Ovary (tissue), 9 donors: Measurements from ENCODE around the gene JAG1. TPM values are rescaled to one million over a fixed set of nuclear protein-coding genes. Genes with fewer than 3 reads are reported as not detected.

ENCODE experiments used
- DNase-seq, 5 donors: peaks; one replicate each; pipeline ENCODE4 v3.0.0-alpha.2; 2019 to 2020
- H3K27ac ChIP-seq, 2 donors: fragments of 200-600 bp; one replicate each; pipeline versions ENCODE4 v1.5.1 to v1.8.0; 2019 to 2022
- H3K27me3 ChIP-seq: fragments of 200-600 bp; one replicate; pipeline ENCODE4 v1.8.0; 2022
- H3K36me3 ChIP-seq: fragments of 200-600 bp; sonication (generic); one replicate; pipeline ENCODE4 v1.5.1; 2019
- H3K4me1 ChIP-seq: one replicate; pipeline ENCODE4 v1.8.1; 2013; ENCODE audit warnings: mild to moderate bottlenecking, moderate library complexity; ENCODE audit not compliant: insufficient read depth
- H3K4me3 ChIP-seq: fragments of 200-600 bp; sonication (generic); one replicate; pipeline ENCODE4 v1.5.1; 2017
- H3K9me3 ChIP-seq, 2 donors: fragments of 200-600 bp in 1 of 2; sonication (generic) in 1 of 2; one replicate each; pipeline versions ENCODE4 v1.5.1 to v1.8.1; 2013 to 2019; ENCODE audit warnings: mild to moderate bottlenecking in 1 of 2, moderate library complexity in 1 of 2
- CTCF ChIP-seq, 3 donors: fragments of 450-650 bp in 2 of 3; fragments of 200-600 bp in 1 of 3; IDR thresholded peaks; one replicate each; pipeline versions ENCODE4 v1.5.1 to v1.8.0; 2016 to 2022; ENCODE audit warnings: antibody characterized with exemption in 3 of 3, mild to moderate bottlenecking in 1 of 3
- EP300 ChIP-seq: sonication (generic); formaldehyde crosslinking; IDR thresholded peaks from one replicate; pipeline ENCODE4 v1.6.1; 2017; ENCODE audit warnings: antibody characterized with exemption
- POLR2A ChIP-seq: fragments of 450-650 bp; IDR thresholded peaks from one replicate; pipeline ENCODE4 v1.6.1; 2017; ENCODE audit warnings: antibody characterized with exemption, mild to moderate bottlenecking, moderate library complexity
- WGBS, 3 donors: extraction: QIAGEN DNeasy Blood & Tissue Kit in 1 of 3; methylation state at CpG; one replicate each; pipeline versions ENCODE4 v1.1.5 to v1.1.7; 2013 to 2017; 5-methylcytosine and 5-hydroxymethylcytosine counted together
- intact Hi-C, 4 donors: fragments of 100-400 bp; cut with DNase I; formaldehyde crosslinking; loops; one replicate each; pipeline versions ENCODE4 v1.11.0 to v1.15.1; 2022 to 2023
- polyA plus RNA-seq, 2 donors: library from polyadenylated mRNA; stranded (reverse); fragments of 200-250 nt in 1 of 2; fragments of 350-450 nt in 1 of 2; fragmentation: Illumina TruSeq in 1 of 2; extraction: RNeasy Lipid Tissue Mini Kit (QIAGEN cat#74804) in 1 of 2; gene quantifications; one replicate each; pipeline ENCODE4 v1.2.3, GENCODE V29; 2013 to 2014
- total RNA-seq, 7 donors: library from RNA; depleted of rRNA in 2 of 7; stranded (reverse); fragments of >200 nt in 2 of 7; fragmentation: NEBNext Ultra II Directional in 3 of 7; extraction: Animal tissue kit (Norgen Biotek cat#: 25700) in 3 of 7; gene quantifications; one replicate each; pipeline versions ENCODE4 v1.1.0 to v1.2.4, GENCODE V29; 2016 to 2023
- donor health status: DM: no; HTN: no; CAD: no; lungs with moderate emphysema.
- donor health status: DM: no; HTN: no; CAD: no.
- donor health status: Bipolar disorder and iron deficiency.
- donor health status: DM: yes; HTN: yes; CAD: no.
- donor health status: DM: no; HTN: no; CAD: no.
- donor health status: DM: yes; HTN: yes; CAD: no.

The JAG1 gene
- total and polyA plus RNA-seq, 9 donors, result 27.1 to 69.7 (median 41.0) TPM

DNA sequence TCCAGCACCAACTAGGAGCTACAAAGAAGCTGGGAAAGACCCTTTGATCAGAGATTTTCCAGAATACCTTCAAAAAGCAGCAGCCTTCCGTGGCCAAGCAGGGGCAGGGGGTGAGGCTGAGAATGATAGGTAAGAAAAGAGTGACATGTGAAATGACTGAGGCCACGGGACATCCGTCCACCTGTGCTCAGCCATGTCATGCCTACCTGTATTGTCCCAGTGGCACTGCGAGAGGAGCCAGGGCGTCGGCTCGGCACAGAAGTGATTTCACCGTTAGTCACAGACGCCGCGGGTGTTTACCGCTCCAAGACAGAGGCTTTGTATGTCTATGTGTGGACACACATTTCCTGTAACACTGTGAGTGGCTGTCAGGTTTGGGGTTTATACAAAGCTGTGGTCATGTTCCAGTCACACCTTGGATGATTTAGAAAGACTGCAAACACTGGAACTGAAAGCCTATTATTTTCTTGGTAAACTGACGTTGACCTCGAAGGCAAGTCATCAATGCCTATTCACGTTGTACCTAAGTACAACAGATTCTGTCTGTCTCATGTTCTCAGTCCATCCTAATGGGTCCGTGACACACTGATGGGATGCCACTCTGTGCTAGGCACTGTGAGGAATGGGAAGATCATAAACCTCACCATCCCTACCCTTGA lies 32.1 kb upstream of the JAG1 start:
- Histone ChIP-seq H3K4me1 (no peaks in the 10 kb centered on the region), H3K36me3 (no peaks in the 10 kb centered on the region), H3K9me3 (no peaks in the 10 kb centered on the region), H3K27me3 (no peaks in the 10 kb centered on the region), H3K4me3 (no peak overlapping the region), H3K27ac (no peak overlapping the region)
- intact Hi-C loops, result no loop called here
- DNase-seq, result no peak
- 94 to 97% (median 95%) methylated on average over 16 of the region's 16 CpGs for WGBS, 3 donors
- no peak for TF ChIP-seq POLR2A
- TF ChIP-seq CTCF (IDR thresholded peaks at IDR 0.05), result no peak
- no peak for TF ChIP-seq EP300

DNA sequence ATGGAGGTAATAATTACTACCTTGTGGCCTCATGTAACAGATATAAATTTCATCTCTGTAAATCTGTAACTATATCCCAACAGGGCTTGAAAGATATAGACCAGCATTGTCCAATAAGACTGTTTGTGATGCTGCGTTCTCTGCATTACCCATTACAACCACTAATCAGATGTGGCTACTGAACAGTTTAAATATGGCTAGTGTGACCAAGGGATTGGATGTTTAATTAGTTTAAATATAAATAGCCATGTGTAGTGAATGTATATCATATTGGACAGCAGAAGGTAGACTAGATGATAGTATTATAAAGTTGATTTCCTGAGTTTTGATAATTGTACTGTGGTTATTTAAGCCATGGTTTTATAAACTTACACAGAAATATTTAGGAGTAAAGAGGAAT lies 27.8 kb upstream of the JAG1 start:
- Histone ChIP-seq H3K4me3 (no peak overlapping the region), H3K27ac (no peak overlapping the region), H3K36me3 (no peaks in the 10 kb centered on the region), H3K4me1 (no peaks in the 10 kb centered on the region), H3K9me3 (no peaks in the 10 kb centered on the region), H3K27me3 (no peaks in the 10 kb centered on the region)
- TF ChIP-seq CTCF (IDR thresholded peaks at IDR 0.05), result no peak
- TF ChIP-seq EP300, result no peak
- no peak for TF ChIP-seq POLR2A
- intact Hi-C loops, result no loop called here
- WGBS, 3 donors, result 96 to 98% (median 96%) methylated on average over 1 of the region's 1 CpG
- no peak for DNase-seq

GRCh38 chr20:10699941-10700340 lies 26.1 kb upstream of the JAG1 start:
- no peak overlapping the region for H3K27ac ChIP-seq
- WGBS, 3 donors, result 77 to 88% (median 84%) methylated on average over 2 of the region's 2 CpGs
- no peak for TF ChIP-seq POLR2A
- H3K4me1 ChIP-seq, result no peaks in the 10 kb centered on the region
- DNase-seq, result no peak
- intact Hi-C loops, result no loop called here
- no peaks in the 10 kb centered on the region for H3K36me3 ChIP-seq
- H3K27me3 ChIP-seq, result no peaks in the 10 kb centered on the region
- H3K9me3 ChIP-seq, result no peaks in the 10 kb centered on the region
- no peak overlapping the region for H3K4me3 ChIP-seq

DNA sequence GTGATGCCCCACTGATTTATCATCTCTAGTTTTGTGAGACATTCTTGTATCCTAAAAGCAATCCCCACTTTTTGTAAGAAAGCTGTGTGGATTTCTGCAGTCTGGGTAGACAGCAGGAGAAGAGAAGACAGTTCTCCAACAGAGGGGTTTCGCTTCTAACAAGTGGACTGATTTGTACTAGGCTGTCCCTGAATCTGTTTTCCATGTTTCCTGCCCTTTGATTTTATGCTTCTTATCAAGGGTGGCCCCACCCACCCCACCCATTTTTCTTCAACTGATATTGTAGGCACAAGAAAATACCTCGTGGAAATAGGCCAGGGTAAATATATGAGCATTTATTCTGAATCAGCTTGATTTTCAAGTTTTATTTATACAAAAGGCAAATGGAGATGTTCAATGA lies 25.7 kb upstream of the JAG1 start:
- 78 to 80% (median 80%) methylated on average over 2 of the region's 2 CpGs for WGBS, 3 donors
- Histone ChIP-seq H3K9me3 (no peaks in the 10 kb centered on the region), H3K27me3 (no peaks in the 10 kb centered on the region), H3K27ac (no peak overlapping the region), H3K36me3 (no peaks in the 10 kb centered on the region), H3K4me3 (no peak overlapping the region), H3K4me1 (no peaks in the 10 kb centered on the region)
- DNase-seq, result no peak
- intact Hi-C loops, result no loop called here
- no peak for TF ChIP-seq CTCF (IDR thresholded peaks at IDR 0.05)
- no peak for TF ChIP-seq EP300
- no peak for TF ChIP-seq POLR2A

DNA sequence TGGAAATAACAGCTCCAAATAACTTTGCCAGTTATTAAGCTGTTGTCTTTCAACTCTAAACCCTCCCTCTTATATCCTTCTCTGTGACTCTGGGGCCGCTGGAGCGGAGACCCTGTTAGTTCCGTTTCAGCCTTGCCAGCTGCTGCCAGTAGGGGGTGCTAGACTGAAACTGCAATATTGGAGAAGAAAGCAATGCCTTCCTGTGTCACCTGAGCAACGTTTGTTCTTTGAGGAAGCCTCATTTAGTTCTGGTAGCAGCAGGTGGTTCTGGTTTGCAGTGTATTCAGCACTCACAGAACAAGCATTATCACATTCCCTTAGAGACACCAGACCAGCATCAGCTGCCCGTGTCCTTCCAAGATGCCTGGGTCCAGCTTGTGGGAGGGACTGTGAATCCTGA lies 22.9 kb upstream of the JAG1 start:
- 72 to 76% (median 73%) methylated on average over 5 of the region's 5 CpGs for WGBS, 3 donors
- Histone ChIP-seq H3K27ac (no peak overlapping the region), H3K36me3 (no peaks in the 10 kb centered on the region), H3K27me3 (no peaks in the 10 kb centered on the region), H3K4me1 (peaks cover 1% of the 10 kb centered on the region), H3K9me3 (no peaks in the 10 kb centered on the region), H3K4me3 (no peak overlapping the region)
- DNase-seq, result no peak
- intact Hi-C loops, result no loop called here
- TF ChIP-seq EP300, result no peak
- no peak for TF ChIP-seq POLR2A
- TF ChIP-seq CTCF (IDR thresholded peaks at IDR 0.05), result no peak
